Pancreas (tissue), 10 donors: ENCODE measurements around the gene TCF4. TPM values are rescaled to one million over a fixed set of nuclear protein-coding genes. Genes with fewer than 3 reads are reported as not detected.

Source experiments
- ATAC-seq, 4 donors: fragments of 200-7000 bp; cut with Tn5 transposase; one replicate each; pipeline versions ENCODE4 v1.8.0 to v1.9.1; 2020; ENCODE audit warnings: mild to moderate bottlenecking in 4 of 4, moderate library complexity in 4 of 4
- DNase-seq, 6 donors: peaks; one replicate each; pipeline ENCODE4 v3.0.0-alpha.2; 2020
- FAIRE-seq: peaks from 2 replicates; lab custom pipeline; 2012; peaks lifted over from hg19 to GRCh38; lab: Jason Lieb, UNC
- H3K27ac ChIP-seq, 4 donors: fragments of 200-600 bp; sonication (generic); 1 replicate in 3 of 4; 2 replicates in 1 of 4; pipeline versions ENCODE4 v1.5.0 to v1.8.0; 2020
- H3K27me3 ChIP-seq, 4 donors: fragments of 200-600 bp; one replicate each; pipeline ENCODE4 v1.8.0; 2021
- H3K36me3 ChIP-seq, 3 donors: fragments of 200-600 bp; sonication (generic) in 1 of 3; one replicate each; pipeline versions ENCODE4 v1.5.0 to v1.8.0; 2020 to 2021
- H3K4me1 ChIP-seq, 3 donors: fragments of 200-600 bp; one replicate each; pipeline ENCODE4 v1.8.0; 2021
- H3K4me3 ChIP-seq, 4 donors: fragments of 200-600 bp; sonication (generic) in 2 of 4; one replicate each; pipeline versions ENCODE4 v1.5.0 to v1.8.0; 2020 to 2021
- H3K9me3 ChIP-seq, 4 donors: fragments of 200-600 bp; one replicate each; pipeline ENCODE4 v1.8.0; 2021
- WGBS, 2 donors: extraction: QIAGEN DNeasy Blood & Tissue Kit; methylation state at CpG; one replicate each; pipeline ENCODE4 v1.1.7; 2013; 5-methylcytosine and 5-hydroxymethylcytosine counted together
- intact Hi-C, 3 donors: fragments of 100-400 bp; cut with DNase I; formaldehyde crosslinking; loops; one replicate each; pipeline versions ENCODE4 v1.11.1 to v1.14.2; 2022
- polyA plus RNA-seq, 2 donors: library from polyadenylated mRNA; stranded (reverse); fragments of 200-250 nt; gene quantifications; one replicate each; pipeline ENCODE4 v1.2.3, GENCODE V29; 2013
- total RNA-seq, 6 donors: library from RNA; stranded (reverse); fragmentation: NEBNext Ultra II Directional in 4 of 6; extraction: Animal tissue kit (Norgen Biotek cat#: 25700) in 4 of 6; gene quantifications; one replicate each; pipeline versions ENCODE4 v1.2.1 to v1.2.4, GENCODE V29; 2021 to 2023
- TF ChIP-seq, protein P1 (sequence below), 4 donors: fragments of 200-600 bp; sonication (generic) in 3 of 4; IDR thresholded peaks; one replicate each; pipeline versions ENCODE4 v1.5.0 to v1.8.0; 2021; ENCODE audit warnings: antibody characterized with exemption in 4 of 4
- donor health status: healthy with polysubstance abuse.
- donor health status: DM: no; HTN: no; CAD: no; lungs with moderate emphysema.
- donor health status: DM: no; HTN: no; CAD: no.
- donor health status: control.
- donor health status: control.
- donor health status: Bipolar disorder and iron deficiency.
- donor health status: DM: yes; HTN: yes; CAD: no.
- donor health status: DM: no; HTN: no; CAD: no.
- donor health status: DM: no; HTN: no; CAD: no.
- donor health status: DM: yes; HTN: yes; CAD: no.

TCF4 gene
- total and polyA plus RNA-seq, 8 donors = 4.4 to 27.9 (median 10.5) TPM

DNA sequence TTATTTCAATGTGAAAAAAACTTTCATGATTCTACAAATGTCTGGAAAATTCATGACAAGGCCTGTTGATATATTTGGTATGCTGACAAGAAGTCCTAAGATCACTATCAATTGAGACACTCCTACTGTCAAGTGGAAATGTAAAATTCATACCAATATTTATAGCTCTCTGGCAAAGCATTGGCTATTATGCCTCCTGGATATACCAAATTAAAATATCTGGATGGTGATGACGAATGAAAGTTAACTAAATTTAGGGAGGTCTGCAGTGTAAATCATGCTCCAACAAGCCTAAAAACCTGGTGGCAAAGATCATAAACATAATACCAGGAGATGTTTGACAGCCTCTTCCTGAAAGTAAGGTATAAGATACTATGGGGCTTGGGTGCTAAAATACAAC, 41.1 kb upstream of the TCF4 start:
- no peaks in the 10 kb centered on the region for H3K27me3 ChIP-seq
- no peak overlapping the region for H3K4me3 ChIP-seq
- no peak overlapping the region for H3K27ac ChIP-seq
- ATAC-seq (no peak), FAIRE-seq (no peak), DNase-seq (no peak)
- no peaks in the 10 kb centered on the region for H3K4me1 ChIP-seq
- TF ChIP-seq, protein P1, sequence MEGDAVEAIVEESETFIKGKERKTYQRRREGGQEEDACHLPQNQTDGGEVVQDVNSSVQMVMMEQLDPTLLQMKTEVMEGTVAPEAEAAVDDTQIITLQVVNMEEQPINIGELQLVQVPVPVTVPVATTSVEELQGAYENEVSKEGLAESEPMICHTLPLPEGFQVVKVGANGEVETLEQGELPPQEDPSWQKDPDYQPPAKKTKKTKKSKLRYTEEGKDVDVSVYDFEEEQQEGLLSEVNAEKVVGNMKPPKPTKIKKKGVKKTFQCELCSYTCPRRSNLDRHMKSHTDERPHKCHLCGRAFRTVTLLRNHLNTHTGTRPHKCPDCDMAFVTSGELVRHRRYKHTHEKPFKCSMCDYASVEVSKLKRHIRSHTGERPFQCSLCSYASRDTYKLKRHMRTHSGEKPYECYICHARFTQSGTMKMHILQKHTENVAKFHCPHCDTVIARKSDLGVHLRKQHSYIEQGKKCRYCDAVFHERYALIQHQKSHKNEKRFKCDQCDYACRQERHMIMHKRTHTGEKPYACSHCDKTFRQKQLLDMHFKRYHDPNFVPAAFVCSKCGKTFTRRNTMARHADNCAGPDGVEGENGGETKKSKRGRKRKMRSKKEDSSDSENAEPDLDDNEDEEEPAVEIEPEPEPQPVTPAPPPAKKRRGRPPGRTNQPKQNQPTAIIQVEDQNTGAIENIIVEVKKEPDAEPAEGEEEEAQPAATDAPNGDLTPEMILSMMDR (IDR thresholded peaks at IDR 0.05) = no peak
- 72 to 74% methylated on average over 1 of the region's 1 CpG for WGBS, 2 donors
- no peaks in the 10 kb centered on the region for H3K36me3 ChIP-seq
- intact Hi-C loops = no loop called here
- no peaks in the 10 kb centered on the region for H3K9me3 ChIP-seq

DNA sequence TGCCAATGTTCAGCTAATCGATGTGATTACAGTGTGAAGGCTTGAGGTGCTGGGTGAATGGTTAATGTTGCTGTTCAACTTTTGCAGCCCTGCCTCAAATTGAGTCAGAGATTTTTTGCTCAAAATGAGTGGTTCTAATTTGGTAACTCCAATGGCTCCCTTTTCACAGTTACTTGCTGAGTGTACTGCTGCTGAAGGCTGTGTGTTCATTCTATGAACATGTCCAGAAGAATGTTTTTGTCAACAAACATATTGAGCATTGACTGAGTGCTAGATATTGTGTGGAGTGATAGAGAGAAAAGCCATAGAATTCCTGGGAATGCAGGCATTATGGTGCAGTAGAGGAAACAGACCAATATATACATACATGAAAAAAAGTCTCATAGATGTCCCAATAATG, 39.0 kb upstream of the TCF4 start:
- FAIRE-seq = no peak
- intact Hi-C loops = no loop called here
- WGBS, 2 donors = 82 to 95% methylated on average over 1 of the region's 1 CpG

DNA sequence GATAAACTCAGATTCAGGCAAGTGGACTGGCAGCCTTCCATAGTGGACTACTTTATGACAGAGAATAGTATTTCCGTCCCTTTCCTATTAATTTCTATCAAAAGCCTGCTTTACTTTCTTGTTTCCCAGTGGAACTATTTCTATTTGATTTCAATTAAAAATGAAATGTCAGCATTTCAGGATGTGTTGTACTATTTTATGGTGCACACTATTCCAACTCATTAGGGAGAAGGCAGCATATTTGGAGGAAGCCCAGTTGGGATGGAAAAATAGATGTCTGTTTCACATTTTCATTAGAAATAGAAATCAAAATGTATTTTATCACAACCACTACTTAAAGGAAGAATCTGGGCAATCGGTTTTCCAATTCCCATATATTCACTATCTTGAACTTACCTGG, 37.9 kb upstream of the TCF4 start:
- TF ChIP-seq, protein P1 (IDR thresholded peaks at IDR 0.05) = no peak
- DNase-seq (no peak), ATAC-seq (no peak), FAIRE-seq (no peak)
- no peaks in the 10 kb centered on the region for H3K9me3 ChIP-seq
- no peaks in the 10 kb centered on the region for H3K36me3 ChIP-seq
- no peaks in the 10 kb centered on the region for H3K27me3 ChIP-seq
- WGBS, 2 donors = 61 to 68% methylated on average over 2 of the region's 2 CpGs
- intact Hi-C loops = no loop called here
- no peaks in the 10 kb centered on the region for H3K4me1 ChIP-seq
- no peak overlapping the region for H3K27ac ChIP-seq
- no peak overlapping the region for H3K4me3 ChIP-seq

More for the DNA sequence above, 39.0 kb upstream of the TCF4 start:
- Histone ChIP-seq H3K36me3 (no peaks in the 10 kb centered on the region), H3K27ac (no peak overlapping the region), H3K4me1 (no peaks in the 10 kb centered on the region), H3K27me3 (no peaks in the 10 kb centered on the region), H3K4me3 (no peak overlapping the region), H3K9me3 (no peaks in the 10 kb centered on the region)
- no peak for ATAC-seq
- DNase-seq = no peak
- TF ChIP-seq, protein P1 (IDR thresholded peaks at IDR 0.05) = no peak

DNA sequence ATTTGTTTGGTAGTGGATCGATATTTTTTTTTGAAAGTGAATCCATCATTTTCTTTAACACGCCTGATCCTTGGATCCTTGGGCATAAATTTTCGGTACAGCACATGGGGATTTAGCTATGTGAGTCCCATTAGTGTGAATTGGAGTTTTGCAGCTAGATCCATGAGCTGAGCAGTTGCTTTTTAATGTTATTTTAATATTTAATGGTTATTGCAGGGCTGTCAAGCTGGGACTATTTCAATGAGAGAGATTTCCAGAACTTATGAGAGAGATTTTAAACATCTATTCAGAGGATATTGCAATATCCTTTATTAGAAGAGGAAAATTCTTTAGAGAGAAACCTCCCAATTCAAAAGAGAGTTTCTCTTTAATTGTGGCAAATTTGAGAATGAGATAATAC, 35.6 kb upstream of the TCF4 start:
- Histone ChIP-seq H3K4me1 (no peaks in the 10 kb centered on the region), H3K27me3 (no peaks in the 10 kb centered on the region), H3K9me3 (no peaks in the 10 kb centered on the region), H3K27ac (no peak overlapping the region), H3K36me3 (no peaks in the 10 kb centered on the region), H3K4me3 (no peak overlapping the region)
- ATAC-seq = no peak
- no peak for FAIRE-seq
- DNase-seq = no peak
- TF ChIP-seq, protein P1 (IDR thresholded peaks at IDR 0.05) = no peak
- WGBS, 2 donors = 87 to 90% methylated on average over 3 of the region's 3 CpGs
- intact Hi-C loops = no loop called here

DNA sequence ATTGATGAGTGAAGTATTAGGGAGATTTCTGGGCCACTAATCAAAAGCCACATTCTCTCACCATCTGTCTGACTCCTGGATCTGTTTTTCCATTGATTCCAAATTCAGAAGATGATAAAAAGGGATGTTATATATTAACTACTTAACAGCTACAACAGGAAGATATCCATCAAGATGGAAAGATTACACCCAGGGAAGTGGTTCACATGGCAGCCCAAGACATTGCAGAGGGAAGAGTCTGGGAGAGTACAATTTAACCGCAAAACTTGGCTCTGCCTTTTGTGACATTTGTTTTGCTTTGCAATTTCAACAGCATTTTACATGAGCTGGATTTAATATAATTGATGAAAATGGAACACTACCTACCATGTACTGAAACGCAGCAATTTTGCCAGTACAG, 22.5 kb upstream of the TCF4 start:
- H3K9me3 ChIP-seq = no peaks in the 10 kb centered on the region
- no peaks in the 10 kb centered on the region for H3K36me3 ChIP-seq
- no peak for ATAC-seq
- no peak overlapping the region for H3K27ac ChIP-seq
- TF ChIP-seq, protein P1 (IDR thresholded peaks at IDR 0.05) = no peak
- no peaks in the 10 kb centered on the region for H3K27me3 ChIP-seq
- no peak for FAIRE-seq
- no peaks in the 10 kb centered on the region for H3K4me1 ChIP-seq
- intact Hi-C loops = no loop called here
- no peak overlapping the region for H3K4me3 ChIP-seq
- WGBS, 2 donors = 80 to 81% methylated on average over 2 of the region's 2 CpGs
- no peak for DNase-seq
